KBM-7 (cell line): ENCODE data around the gene CABLES2.
"Not testable (repeated sequence)": the region's sequence is repeated elsewhere in the genome, so short reads cannot be mapped to it uniquely, and the experiment has no call there.

Source experiments
- DNase-seq: peaks from one replicate; pipeline ENCODE4 v3.0.0-alpha.2; 2015
- in situ Hi-C: fragments of 300-500 bp; cut with MboI; formaldehyde crosslinking; loops from 2 replicates; pipeline ENCODE4 v1.14.3; 2020; ENCODE audit warnings: low sequenced_read_pairs, low pct_unique_long_range_greater_than_20kb, mixed read lengths

Gene CABLES2

GRCh38 chr20:62437496-62437895 lies 30.4 kb upstream of the CABLES2 start:
- in situ Hi-C loops: no loop called here
- DNase-seq: no peak

DNA sequence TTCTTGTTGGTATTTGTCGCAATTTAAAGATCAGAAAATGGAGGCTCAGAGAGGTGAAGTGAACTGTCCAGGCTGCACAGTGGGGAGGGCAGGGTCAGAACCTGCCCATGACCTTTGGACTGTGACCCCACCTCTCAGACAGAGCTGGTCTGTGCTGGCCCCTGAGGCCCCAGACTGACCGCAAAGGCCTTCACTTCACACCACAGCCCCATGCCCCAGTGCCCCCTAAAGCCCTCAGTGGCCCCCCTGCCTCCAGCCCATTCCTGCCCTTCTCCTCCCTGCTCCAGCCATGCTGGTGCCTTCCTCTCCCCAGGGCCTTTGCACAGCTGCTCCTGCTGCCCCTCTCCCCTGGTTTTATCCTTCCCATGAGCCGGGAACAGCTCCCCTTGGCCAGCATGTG lies 29.6 kb upstream of the CABLES2 start:
- in situ Hi-C loops: no loop called here
- DNase-seq: no peak

- in situ Hi-C loops: no loop called here
- no peak for DNase-seq
Observed at GRCh38 chr20:62433658-62434497, 26.8 kb upstream of the CABLES2 start.

DNA sequence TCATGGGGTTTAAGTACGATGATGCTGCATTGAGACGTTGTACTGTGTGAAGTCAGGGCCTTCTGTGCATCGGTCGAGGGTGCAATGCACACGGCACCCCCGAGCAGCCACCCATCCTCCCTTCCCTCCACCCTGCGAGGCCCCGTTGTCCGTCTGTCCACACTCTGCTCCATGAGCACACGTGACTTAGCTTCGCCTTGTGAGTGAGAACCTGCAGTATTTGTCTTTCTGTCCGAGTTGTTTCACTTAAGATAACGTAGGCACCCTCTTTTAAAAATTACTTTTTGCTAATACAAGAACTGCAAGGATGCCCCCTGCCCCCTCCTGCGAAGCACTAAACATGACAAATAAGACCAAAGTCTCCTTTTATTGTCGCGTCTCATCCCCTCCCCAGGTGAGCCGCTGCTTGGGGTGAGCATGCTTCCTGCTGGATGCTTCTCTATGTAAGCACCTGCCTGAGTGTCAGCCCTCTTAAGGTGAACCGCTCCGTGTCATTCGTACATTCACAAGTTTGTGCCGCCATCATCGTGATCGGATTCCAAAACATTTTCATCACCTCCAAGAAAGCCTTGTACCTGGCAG lies 23.9 kb upstream of the CABLES2 start:
- DNase-seq: no peak
- in situ Hi-C loops: no loop called here

DNA sequence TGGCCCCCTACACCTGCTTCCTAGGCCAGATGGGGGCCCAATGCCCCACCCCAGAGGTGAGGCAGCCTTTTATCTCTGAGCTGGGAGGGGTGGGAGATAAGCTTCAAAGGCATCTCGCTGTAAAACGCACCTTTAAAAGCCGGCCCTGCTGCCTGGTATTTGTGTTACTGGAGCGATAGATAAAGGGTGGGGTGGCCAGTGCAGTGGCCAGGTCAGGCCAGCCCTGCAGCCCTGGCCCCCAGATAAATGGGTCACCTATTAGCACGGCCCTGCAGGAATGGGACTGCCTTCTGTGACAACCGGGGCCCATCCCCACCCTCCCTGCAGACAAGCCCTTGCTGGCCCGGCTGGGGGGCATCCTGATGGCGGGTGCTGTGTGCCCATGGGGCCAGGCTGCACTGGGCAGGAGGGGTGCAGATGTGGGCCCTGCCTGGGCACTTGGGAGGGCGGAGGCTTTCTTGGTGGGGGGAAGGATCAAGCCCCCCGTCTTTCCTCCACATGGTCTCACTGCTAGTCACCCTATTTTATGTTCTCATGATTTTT lies 23.3 kb upstream of the CABLES2 start:
- no peak for DNase-seq
- in situ Hi-C loops: no loop called here

GRCh38 chr20:62429455-62430310 lies 22.6 kb upstream of the CABLES2 start:
- in situ Hi-C loops: no loop called here
- DNase-seq: no peak

- no peak for DNase-seq
Observed at GRCh38 chr20:62428396-62429295, 21.6 kb upstream of the CABLES2 start.

GRCh38 chr20:62428002-62428372 lies 20.9 kb upstream of the CABLES2 start:
- in situ Hi-C loops: no loop called here
- no peak for DNase-seq

More at GRCh38 chr20:62428396-62429295, 21.6 kb upstream of the CABLES2 start:
- in situ Hi-C loops: no loop called here

GRCh38 chr20:62427172-62428001 lies 20.3 kb upstream of the CABLES2 start, which contains the start of gene RBBP8NL:
RBBP8NL (minus strand) TSS chr20:62427539; CDS start chr20:62419647, 7,892 bp downstream.
- DNase-seq: no peak

GRCh38 chr20:62426699-62427131 lies 19.6 kb upstream of the CABLES2 start:
- DNase-seq: no peak
- in situ Hi-C loops: no loop called here

More at GRCh38 chr20:62427172-62428001, 20.3 kb upstream of the CABLES2 start, which contains the start of gene RBBP8NL:
- in situ Hi-C loops: no loop called here

- DNase-seq, in situ Hi-C loops: not testable (repeated sequence)
Observed at GRCh38 chr20:62426059-62426348, 18.9 kb upstream of the CABLES2 start.

- no peak for DNase-seq
- in situ Hi-C loops: no loop called here
Observed at GRCh38 chr20:62425281-62426058, 18.4 kb upstream of the CABLES2 start.

- in situ Hi-C loops: no loop called here
- DNase-seq: no peak
Observed at GRCh38 chr20:62424249-62425107, 17.4 kb upstream of the CABLES2 start.

- in situ Hi-C loops: no loop called here
- DNase-seq: no peak
Observed at GRCh38 chr20:62423326-62423706, 16.2 kb upstream of the CABLES2 start.

DNA sequence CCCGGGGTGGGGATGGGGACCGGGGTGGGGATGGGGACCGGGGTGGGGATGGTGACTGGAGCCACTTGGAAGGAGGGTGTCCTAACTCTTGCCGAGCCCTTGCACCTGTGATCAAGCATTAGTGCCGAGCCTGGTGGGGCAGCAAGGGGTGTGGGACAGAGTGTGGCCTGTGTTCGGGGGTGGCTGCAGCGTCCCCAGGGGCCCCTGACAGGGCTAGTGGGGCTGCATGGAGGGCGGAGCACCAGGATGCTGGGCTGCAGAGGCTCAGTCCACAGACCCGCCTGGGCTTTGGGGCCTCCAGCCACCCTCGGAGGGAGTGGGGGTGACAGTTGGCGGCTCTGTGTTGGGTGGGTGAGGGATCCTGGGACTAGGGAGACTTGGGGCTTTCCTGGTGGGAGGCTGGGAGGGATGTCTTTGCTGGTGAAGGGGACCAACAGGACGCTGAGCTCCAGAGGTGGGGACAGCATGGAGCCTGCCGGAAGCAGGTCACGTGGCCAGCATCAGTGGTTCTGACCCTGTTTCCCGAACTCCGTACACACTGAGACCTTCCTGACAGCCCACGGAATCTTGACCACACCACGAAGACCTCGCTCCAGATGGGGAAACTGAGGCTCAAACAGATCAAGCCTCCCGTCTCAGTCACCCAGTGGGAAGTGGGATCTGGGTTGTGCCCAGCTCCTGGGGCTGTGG lies 15.7 kb upstream of the CABLES2 start:
- DNase-seq: no peak
- in situ Hi-C loops: no loop called here

GRCh38 chr20:62421716-62421990 lies 14.6 kb upstream of the CABLES2 start:
- DNase-seq: no peak
- in situ Hi-C loops: no loop called here
